Measurements from ENCODE around the gene LCMT1. TPM values are rescaled to one million over a fixed set of nuclear protein-coding genes. Genes with fewer than 3 reads are reported as not detected.

LCMT1 gene
- total and polyA plus RNA-seq, 2 of the 4 experiments (the other 2 are of a cell fraction): 33.1 to 60.4 TPM

DNA sequence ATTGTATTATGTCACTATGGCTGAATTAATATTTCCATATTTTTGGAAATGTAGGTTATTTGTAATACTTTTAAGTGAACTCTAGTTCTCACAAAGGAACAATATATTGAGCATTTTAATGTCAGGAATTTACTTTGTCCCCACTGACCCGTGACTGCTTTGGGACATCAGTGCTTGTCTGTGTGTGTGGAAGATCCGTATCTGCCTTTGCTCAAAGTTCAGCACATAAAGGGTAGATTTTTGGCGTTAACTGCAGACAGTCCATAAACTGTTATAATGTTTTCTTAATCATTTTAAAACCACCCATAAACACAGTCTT is 65.9 kb downstream of the LCMT1 start:
- H2AK5ac ChIP-seq (ENCODE audit: low read depth, low read length): no peak overlapping the region
- ChIA-PET POLR2A (ENCODE audit: unreplicated experiment) (no interaction called here), CTCF (no interaction called here)
- no peak overlapping the region for H2AK9ac ChIP-seq (replicated peaks; ENCODE audit: low read depth, low read length, poor library complexity)
- H2BK120ac ChIP-seq (ENCODE audit: low read depth, low read length): no peak overlapping the region
- no peak overlapping the region for H2BK20ac ChIP-seq (ENCODE audit: low read depth, low read length)
- no CpG with 5 or more reads among the region's 3 CpGs for WGBS, 2 experiments (ENCODE audit: extremely low coverage in 2 of 2, insufficient read length in 1 of 2)
- no peaks in the 10 kb centered on the region for H3K79me1 ChIP-seq (ENCODE audit: low read depth in 1 of 2, low read length in 2 of 2)
- intact Hi-C loops (cut with micrococcal nuclease) (no loop called here), in situ Hi-C loops (cut with MboI; ENCODE audit: low sequenced_read_pairs) (no loop called here), dilution Hi-C loops (cut with HindIII; ENCODE audit: low sequenced_read_pairs, unreplicated experiment) (no loop called here)
- TF ChIP-seq, protein P1, sequence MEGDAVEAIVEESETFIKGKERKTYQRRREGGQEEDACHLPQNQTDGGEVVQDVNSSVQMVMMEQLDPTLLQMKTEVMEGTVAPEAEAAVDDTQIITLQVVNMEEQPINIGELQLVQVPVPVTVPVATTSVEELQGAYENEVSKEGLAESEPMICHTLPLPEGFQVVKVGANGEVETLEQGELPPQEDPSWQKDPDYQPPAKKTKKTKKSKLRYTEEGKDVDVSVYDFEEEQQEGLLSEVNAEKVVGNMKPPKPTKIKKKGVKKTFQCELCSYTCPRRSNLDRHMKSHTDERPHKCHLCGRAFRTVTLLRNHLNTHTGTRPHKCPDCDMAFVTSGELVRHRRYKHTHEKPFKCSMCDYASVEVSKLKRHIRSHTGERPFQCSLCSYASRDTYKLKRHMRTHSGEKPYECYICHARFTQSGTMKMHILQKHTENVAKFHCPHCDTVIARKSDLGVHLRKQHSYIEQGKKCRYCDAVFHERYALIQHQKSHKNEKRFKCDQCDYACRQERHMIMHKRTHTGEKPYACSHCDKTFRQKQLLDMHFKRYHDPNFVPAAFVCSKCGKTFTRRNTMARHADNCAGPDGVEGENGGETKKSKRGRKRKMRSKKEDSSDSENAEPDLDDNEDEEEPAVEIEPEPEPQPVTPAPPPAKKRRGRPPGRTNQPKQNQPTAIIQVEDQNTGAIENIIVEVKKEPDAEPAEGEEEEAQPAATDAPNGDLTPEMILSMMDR (conservative IDR thresholded peaks at IDR 0.05; ENCODE audit: low read depth, low read length): no peak
- TF ChIP-seq MXI1 (IDR thresholded peaks at IDR 0.05; ENCODE audit: borderline replicate concordance, low read depth, low read length): no peak
- TF ChIP-seq RCOR1 (IDR thresholded peaks at IDR 0.05; ENCODE audit: insufficient replicate concordance, low read length): no peak
- TF ChIP-seq SMC3 (IDR thresholded peaks at IDR 0.05; ENCODE audit: low read depth, low read length): no peak
- no peak for TF ChIP-seq RAD21 (IDR thresholded peaks at IDR 0.05; ENCODE audit: low read length)
- no peak for TF ChIP-seq NFE2L2 (IDR thresholded peaks at IDR 0.05; ENCODE audit: low read depth, low read length)
- no peak overlapping the region for H3K4ac ChIP-seq (ENCODE audit: low read depth, low read length)
- no peak overlapping the region for H4K91ac ChIP-seq (ENCODE audit: insufficient read depth, low read depth, low read length)
- no peaks in the 10 kb centered on the region for H3K9me3 ChIP-seq (ENCODE audit: control insufficient read depth, insufficient read depth, low read length)
- no peak overlapping the region for H3K56ac ChIP-seq (ENCODE audit: extremely low read depth, insufficient read depth, low read length)
- peaks cover 3% of the 10 kb centered on the region; the same call in 1 of the 2 replicates for H3K9me1 ChIP-seq (ENCODE audit: insufficient read depth, low read length)
- H3K23ac ChIP-seq (ENCODE audit: low read depth, low read length): no peak overlapping the region
- no peak overlapping the region for H2AFZ ChIP-seq (replicated peaks; ENCODE audit: low read length, poor library complexity)
- no peaks in the 10 kb centered on the region for H4K20me1 ChIP-seq (ENCODE audit: insufficient read depth, low read length)
- H2BK15ac ChIP-seq (ENCODE audit: low read depth, low read length): no peak overlapping the region
- BruUV-seq (replicated peaks): no TSS peak
- H3K4me3 ChIP-seq (ENCODE audit: insufficient read depth, low read depth, low read length): no peak overlapping the region
- H4K8ac ChIP-seq (ENCODE audit: low read depth in 2 of 2, low read length in 2 of 2): no peak overlapping the region
- H3K9ac ChIP-seq (ENCODE audit: low read depth, low read length): no peak overlapping the region
- DNase-seq: no peak
- ATAC-seq (ENCODE audit: low read depth): no peak
- H3K27ac ChIP-seq (ENCODE audit: insufficient read depth, low read length): no peak overlapping the region
- no peak overlapping the region for H3K4me2 ChIP-seq (ENCODE audit: low read depth, low read length)
- H3K36me3 ChIP-seq (ENCODE audit: control insufficient read depth, insufficient read depth, low read length): peaks cover 22% of the 10 kb centered on the region
- no peak overlapping the region for H3K14ac ChIP-seq (replicated peaks; ENCODE audit: low read depth, low read length)
- H3K18ac ChIP-seq (ENCODE audit: low read depth, low read length): no peak overlapping the region
- H3K27me3 ChIP-seq (ENCODE audit: control insufficient read depth, insufficient read depth, low read length): no peaks in the 10 kb centered on the region
- no peak overlapping the region for H2BK5ac ChIP-seq (ENCODE audit: low read depth, low read length, poor library complexity, severe bottlenecking)
- no peaks in the 10 kb centered on the region; the same call in 1 of the 2 replicates for H3K4me1 ChIP-seq (ENCODE audit: control insufficient read depth, insufficient read depth, low read length)
- no peak overlapping the region for H4K5ac ChIP-seq (ENCODE audit: low read depth, low read length)

Data from IMR-90 (cell line).